Endothelial cell of umbilical vein (primary cell): ENCODE results near the gene NBR1. TPM values are rescaled to one million over a fixed set of nuclear protein-coding genes. Genes with fewer than 3 reads are reported as not detected.

Source experiments
- BruUV-seq: library from RNA; stranded (reverse); fragments of 400-500 nt; replicated peaks from 2 replicates; lab custom pipeline; 2021; lab: Mats Ljungman, UMichigan
- CTCF ChIA-PET: fragments of 300-600, 350-600 bp; sonication (Branson Sonifier 250); formaldehyde crosslinking; loops from one replicate; lab custom pipeline; 2021; ENCODE audit warnings: antibody characterized with exemption, inconsistent platforms; lab: Charles Lee
- POLR2A ChIA-PET: fragments of 300-600, 350-600 bp; sonication (Branson Sonifier 250); formaldehyde crosslinking; loops from one replicate; lab custom pipeline; 2021; ENCODE audit warnings: antibody characterized with exemption, inconsistent platforms; lab: Charles Lee
- DNase-seq: peaks from one replicate; pipeline ENCODE4 v3.0.0-alpha.2; 2011; ENCODE audit warnings: low read depth, low spot score
- FAIRE-seq: peaks from 2 replicates; lab custom pipeline; 2011; peaks lifted over from hg19 to GRCh38; lab: Jason Lieb, UNC
- H2AFZ ChIP-seq: 2 replicates; pipeline ENCODE4 v1.6.0; 2012; ENCODE audit warnings: low read depth, low read length, control low read depth, inconsistent platforms
- H3K27ac ChIP-seq: 2 replicates; pipeline ENCODE4 v1.5.1; 2011; ENCODE audit warnings: low read depth, mild to moderate bottlenecking, control low read depth, low read length, moderate library complexity; ENCODE audit not compliant: insufficient read depth
- H3K27me3 ChIP-seq, 2 experiments: 2 replicates each; pipeline versions ENCODE4 v1.6.0 to v1.6.1; 2011; ENCODE audit warnings: low read length in 2 of 2, mixed read lengths in 1 of 2; ENCODE audit not compliant: control insufficient read depth in 2 of 2, insufficient read depth in 2 of 2
- H3K36me3 ChIP-seq, 2 experiments: 2 replicates in 1 of 2; 3 replicates in 1 of 2; pipeline ENCODE4 v1.5.1; 2011; ENCODE audit warnings: low read length in 2 of 2, mild to moderate bottlenecking in 1 of 2, moderate library complexity in 1 of 2; ENCODE audit not compliant: control insufficient read depth in 2 of 2, insufficient read depth in 2 of 2; ENCODE audit errors: extremely low read depth in 1 of 2
- H3K4me1 ChIP-seq: 3 replicates; pipeline ENCODE4 v1.5.1; 2011; ENCODE audit warnings: mild to moderate bottlenecking, low read length; ENCODE audit not compliant: control insufficient read depth, insufficient read depth; ENCODE audit errors: extremely low read depth
- H3K4me2 ChIP-seq: 2 replicates; pipeline ENCODE4 v1.6.1; 2011; ENCODE audit warnings: low read length, control low read depth, mixed read lengths; ENCODE audit not compliant: insufficient read depth
- H3K4me3 ChIP-seq, 3 experiments: fragments of 200-600 bp in 1 of 3; sonication (generic), shearing (Covaris generic) in 1 of 3; replicated peaks in 1 of 3; 2 replicates each; pipeline ENCODE4 v1.5.1; 2011 to 2016; ENCODE audit warnings: control low read depth in 3 of 3, low read length in 3 of 3, mild to moderate bottlenecking in 2 of 3, inconsistent platforms in 1 of 3, low read depth in 1 of 3, moderate library complexity in 1 of 3; ENCODE audit not compliant: insufficient read depth in 1 of 3
- H3K79me2 ChIP-seq: 2 replicates; pipeline ENCODE4 v1.6.0; 2012; ENCODE audit warnings: low read length, inconsistent platforms; ENCODE audit not compliant: control insufficient read depth, insufficient read depth
- H3K9ac ChIP-seq: replicated peaks from 2 replicates; pipeline ENCODE3; 2011; ENCODE audit warnings: low read length, control low read depth; ENCODE audit not compliant: insufficient read depth; ENCODE audit errors: extremely low read depth
- H3K9me1 ChIP-seq: replicated peaks from 3 replicates; pipeline ENCODE4 v1.6.0; 2011; ENCODE audit warnings: mild to moderate bottlenecking, low read length; ENCODE audit not compliant: control insufficient read depth, insufficient read depth; ENCODE audit errors: extremely low read depth
- H3K9me3 ChIP-seq: replicated peaks from 2 replicates; pipeline ENCODE4 v1.5.1; 2012; ENCODE audit warnings: low read length, inconsistent platforms; ENCODE audit not compliant: control insufficient read depth, insufficient read depth
- H4K20me1 ChIP-seq: replicated peaks from 2 replicates; pipeline ENCODE3; 2011; ENCODE audit warnings: mild to moderate bottlenecking, low read length; ENCODE audit not compliant: control insufficient read depth, insufficient read depth; ENCODE audit errors: extremely low read depth
- CTCF ChIP-seq, 2 donors: IDR thresholded peaks; 1 replicate in 1 of 2; 2 replicates in 1 of 2; pipeline ENCODE4 v1.5.1; 2011; ENCODE audit warnings: low read length in 2 of 2, mild to moderate bottlenecking in 2 of 2, moderate library complexity in 2 of 2, control low read depth in 1 of 2, inconsistent platforms in 1 of 2, low read depth in 1 of 2; ENCODE audit not compliant: insufficient read depth in 1 of 2; ENCODE audit errors: extremely low read depth in 1 of 2
- EZH2 ChIP-seq: IDR thresholded peaks from 2 replicates; pipeline ENCODE4 v1.6.1; 2012; ENCODE audit warnings: borderline replicate concordance, low read depth, mild to moderate bottlenecking, moderate library complexity, low read length, inconsistent platforms; ENCODE audit not compliant: severe bottlenecking
- FOS ChIP-seq: IDR thresholded peaks from 2 replicates; pipeline ENCODE4 v1.6.1; 2011; ENCODE audit warnings: mild to moderate bottlenecking, low read length, moderate library complexity, borderline replicate concordance; ENCODE audit not compliant: insufficient read depth
- GATA2 ChIP-seq: IDR thresholded peaks from 2 replicates; pipeline ENCODE4 v1.7.0; 2011; ENCODE audit warnings: low read depth, mild to moderate bottlenecking, moderate library complexity, mixed read lengths, low read length; ENCODE audit not compliant: insufficient read length, insufficient read depth
- JUN ChIP-seq: IDR thresholded peaks from 2 replicates; pipeline ENCODE4 v1.6.1; 2011; ENCODE audit warnings: borderline replicate concordance, low read depth; ENCODE audit not compliant: insufficient read length, insufficient read depth
- MYC ChIP-seq: IDR thresholded peaks from one replicate; pipeline ENCODE4 v1.6.1; 2011; ENCODE audit warnings: mild to moderate bottlenecking, low read depth, low read length
- POLR2A ChIP-seq: IDR thresholded peaks from 2 replicates; pipeline ENCODE4 v1.6.1; 2012; ENCODE audit warnings: low read depth, mild to moderate bottlenecking, control low read depth, low read length
- POLR2AphosphoS5 ChIP-seq: IDR thresholded peaks from 2 replicates; pipeline ENCODE4 v1.6.1; 2012; ENCODE audit warnings: low read depth, mild to moderate bottlenecking, control low read depth, low read length, moderate library complexity; ENCODE audit not compliant: insufficient read depth
- dilution Hi-C: fragments of 300-500 bp; cut with MboI; formaldehyde crosslinking; loops from one replicate; pipeline ENCODE4 v1.15.0; 2019; ENCODE audit warnings: low sequenced_read_pairs; ENCODE audit not compliant: extremely low pct_ligation_motif_present
- intact Hi-C: fragments of 100-400 bp; cut with micrococcal nuclease; formaldehyde crosslinking; loops from one replicate; pipeline ENCODE4 v1.10.0; 2022
- polyA plus RNA-seq, 4 experiments: library from polyadenylated mRNA; depleted of rRNA in 3 of 4; stranded (reverse) in 3 of 4; unstranded in 1 of 4; fragments of >200 nt; gene quantifications; 2 replicates each; pipeline versions ENCODE4 v1.2.1 to v1.2.3, GENCODE V29; 2011 to 2012; ENCODE audit warnings: missing spikeins in 1 of 4
- total RNA-seq: library from RNA; stranded (reverse); gene quantifications from 2 replicates; pipeline ENCODE4 v1.2.3, GENCODE V29; 2021
- TF ChIP-seq, protein P1 (sequence below): IDR thresholded peaks from 2 replicates; pipeline ENCODE4 v1.6.1; 2011; ENCODE audit not compliant: insufficient read depth, insufficient read length

Gene NBR1
- total and polyA plus RNA-seq, 2 donors (not counting 3 experiments of a cell fraction or from before 2014, with no cell fraction given) = 26.4 to 57.0 TPM

- Histone ChIP-seq H3K27me3 (no peaks in the 10 kb centered on the region), H3K27ac (no peak overlapping the region), H3K9me1 (no peaks in the 10 kb centered on the region), H2AFZ (no peak overlapping the region), H3K9ac (no peak overlapping the region), H3K4me3 (no peak overlapping the region), H3K36me3 (peaks cover 9 to 19% of the 10 kb centered on the region in 2 experiments), H3K79me2 (peaks cover 4% of the 10 kb centered on the region), H3K4me1 (peaks cover 5% of the 10 kb centered on the region), H3K9me3 (no peaks in the 10 kb centered on the region), H3K4me2 (no peak overlapping the region), H4K20me1 (no peaks in the 10 kb centered on the region)
- CTCF ChIA-PET = interaction anchor here (0.8 to 1.3 kb wide), 2 partner anchors 13 to 98 kb away, joined by 3 read pairs; no protein-coding TSS in a partner anchor
- dilution Hi-C loops (no loop called here), intact Hi-C loops (no loop called here)
- DNase-seq (no peak), FAIRE-seq (no peak)
- POLR2A ChIA-PET = interaction anchor here (2.6 kb wide), 1 partner anchor 98 kb away, joined by 10 read pairs; no protein-coding TSS in a partner anchor
- no peak for TF ChIP-seq EZH2
- BruUV-seq = no TSS peak
These were observed 46.6 kb downstream of the NBR1 start for GRCh38 chr17:43217614-43218087.

DNA sequence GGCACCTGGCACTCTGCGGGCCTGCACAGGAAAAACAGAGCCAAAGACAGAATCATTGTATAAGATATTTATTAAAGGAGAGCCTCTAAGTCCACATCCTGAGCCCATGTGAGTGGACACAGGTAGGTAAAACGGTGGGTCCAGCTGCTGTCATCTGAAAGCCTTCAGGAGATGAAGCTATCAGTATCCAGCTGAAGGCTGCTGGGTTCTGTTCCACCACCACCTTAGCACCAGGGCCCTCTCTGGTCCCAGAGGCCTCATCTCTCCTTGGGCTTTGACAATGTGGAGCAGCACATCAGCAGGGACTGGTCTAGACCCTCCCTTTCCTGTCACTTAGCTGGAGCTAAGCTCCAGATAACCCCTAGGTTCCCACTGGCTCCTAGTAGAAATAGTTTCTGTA is 48.0 kb downstream of the NBR1 start:
- Histone ChIP-seq H4K20me1 (no peaks in the 10 kb centered on the region), H3K79me2 (no peaks in the 10 kb centered on the region), H3K4me3 (no peak overlapping the region), H3K27ac (no peak overlapping the region), H3K9me1 (no peaks in the 10 kb centered on the region), H3K4me1 (no peaks in the 10 kb centered on the region), H2AFZ (no peak overlapping the region), H3K9me3 (no peaks in the 10 kb centered on the region), H3K4me2 (no peak overlapping the region), H3K27me3 (no peaks in the 10 kb centered on the region), H3K36me3 (peaks cover 7 to 22% of the 10 kb centered on the region in 2 experiments), H3K9ac (no peak overlapping the region)
- DNase-seq (no peak), FAIRE-seq (no peak)
- TF ChIP-seq POLR2AphosphoS5 (no peak), FOS (no peak), CTCF (IDR thresholded peaks at IDR 0.05; ENCODE audit: extremely low read depth in 1 of 2, insufficient read depth in 1 of 2, low read depth in 1 of 2, low read length in 2 of 2) (no peak), EZH2 (no peak), POLR2A (no peak), GATA2 (no peak), MYC (no peak), JUN (no peak)
- TF ChIP-seq, protein P1, sequence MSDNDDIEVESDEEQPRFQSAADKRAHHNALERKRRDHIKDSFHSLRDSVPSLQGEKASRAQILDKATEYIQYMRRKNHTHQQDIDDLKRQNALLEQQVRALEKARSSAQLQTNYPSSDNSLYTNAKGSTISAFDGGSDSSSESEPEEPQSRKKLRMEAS = no peak
- POLR2A ChIA-PET = interaction anchor here (1.8 kb wide), 1 partner anchor 96 kb away, joined by 8 read pairs; no protein-coding TSS in a partner anchor
- intact Hi-C loops (no loop called here), dilution Hi-C loops (no loop called here)
- BruUV-seq = no TSS peak
- CTCF ChIA-PET = no interaction called here
